HepG2 (cell line): ENCODE measurements around the gene HSD3B1. TPM values are rescaled to one million over a fixed set of nuclear protein-coding genes. Genes with fewer than 3 reads are reported as not detected.

ENCODE experiments used
- AGO1 ChIP-seq: fragments of 200-400 bp; formaldehyde crosslinking; IDR thresholded peaks from 2 replicates; pipeline ENCODE4 v1.6.1; 2017; ENCODE audit warnings: mild to moderate bottlenecking, low read depth, low read length, moderate library complexity; ENCODE audit not compliant: poor library complexity, severe bottlenecking
- BORCS8-MEF2B ChIP-seq: sonication (generic); formaldehyde crosslinking; IDR thresholded peaks from 2 replicates; pipeline ENCODE4 v1.8.0; 2022; ENCODE audit warnings: mild to moderate bottlenecking, missing genetic modification reagents
- CEBPG ChIP-seq: IDR thresholded peaks from 2 replicates; pipeline ENCODE4 v1.6.1; 2016
- DPF2 ChIP-seq: sonication (generic); formaldehyde crosslinking; IDR thresholded peaks from 2 replicates; pipeline ENCODE4 v1.4.0; 2020; ENCODE audit warnings: mild to moderate bottlenecking, low read depth, missing genetic modification reagents, borderline replicate concordance
- ERF ChIP-seq: IDR thresholded peaks from 2 replicates; pipeline ENCODE4 v1.6.1; 2018; ENCODE audit warnings: missing biosample characterization, missing genetic modification reagents
- FOXA3 ChIP-seq: IDR thresholded peaks from 2 replicates; pipeline ENCODE4 v1.6.1; 2016; ENCODE audit warnings: missing genetic modification reagents, missing compliant biosample characterization
- FOXP4 ChIP-seq: sonication (generic); formaldehyde crosslinking; IDR thresholded peaks from 2 replicates; pipeline ENCODE4 v1.4.0; 2020; ENCODE audit warnings: missing genetic modification reagents
- HCFC1 ChIP-seq: fragments of 150-350 bp; IDR thresholded peaks from 2 replicates; pipeline ENCODE4 v1.6.1; 2014; ENCODE audit warnings: low read depth, low read length
- HMG20B ChIP-seq: conservative IDR thresholded peaks from 2 replicates; pipeline ENCODE4 v1.6.1; 2016; ENCODE audit warnings: missing genetic modification reagents, missing compliant biosample characterization
- HNRNPK ChIP-seq: fragments of 200-400 bp; formaldehyde crosslinking; IDR thresholded peaks from 2 replicates; pipeline ENCODE4 v1.6.1; 2018; ENCODE audit warnings: low read length, low read depth, moderate library complexity, mild to moderate bottlenecking; ENCODE audit not compliant: poor library complexity, severe bottlenecking
- HOXA7 ChIP-seq: sonication (generic); formaldehyde crosslinking; IDR thresholded peaks from 2 replicates; pipeline ENCODE4 v1.8.1; 2022; ENCODE audit warnings: mild to moderate bottlenecking, missing genetic modification reagents, moderate library complexity
- MYNN ChIP-seq: sonication (generic); formaldehyde crosslinking; IDR thresholded peaks from 2 replicates; pipeline ENCODE4 v1.4.0; 2020; ENCODE audit warnings: mild to moderate bottlenecking, low read depth, missing genetic modification reagents
- MZF1 ChIP-seq: sonication (generic); formaldehyde crosslinking; IDR thresholded peaks from 2 replicates; pipeline ENCODE4 v1.8.1; 2023; ENCODE audit warnings: mild to moderate bottlenecking, missing genetic modification reagents, borderline replicate concordance
- NCOR1 ChIP-seq: fragments of 200-600 bp; sonication (generic); IDR thresholded peaks from 2 replicates; pipeline ENCODE4 v1.7.0; 2017; ENCODE audit warnings: antibody characterized with exemption, low read length, borderline replicate concordance
- NFYB ChIP-seq: sonication (generic); formaldehyde crosslinking; IDR thresholded peaks from 2 replicates; pipeline ENCODE4 v1.4.0; 2020; ENCODE audit warnings: missing genetic modification reagents
- RFX1 ChIP-seq: fragments of 450-650 bp; IDR thresholded peaks from 2 replicates; pipeline ENCODE4 v1.6.1; 2017
- RORA ChIP-seq: sonication (generic); formaldehyde crosslinking; IDR thresholded peaks from 2 replicates; pipeline ENCODE4 v1.5.0; 2020; ENCODE audit warnings: mild to moderate bottlenecking, missing genetic modification reagents, moderate library complexity
- TGIF2 ChIP-seq: IDR thresholded peaks from 2 replicates; pipeline ENCODE4 v1.6.1; 2016; ENCODE audit warnings: control low read depth, missing compliant biosample characterization
- ZC3H4 ChIP-seq: sonication (generic); formaldehyde crosslinking; IDR thresholded peaks from 2 replicates; pipeline ENCODE4 v1.4.0; 2020; ENCODE audit warnings: missing genetic modification reagents, borderline replicate concordance
- ZFP62 ChIP-seq: sonication (generic); formaldehyde crosslinking; IDR thresholded peaks from 2 replicates; pipeline ENCODE4 v1.4.0; 2020; ENCODE audit warnings: missing genetic modification reagents
- ZNF224 ChIP-seq: sonication (generic); formaldehyde crosslinking; IDR thresholded peaks from 2 replicates; pipeline ENCODE4 v1.5.0; 2020; ENCODE audit warnings: mild to moderate bottlenecking, missing genetic modification reagents
- ZNF30 ChIP-seq: sonication (generic); formaldehyde crosslinking; IDR thresholded peaks from 2 replicates; pipeline ENCODE4 v1.5.0; 2020; ENCODE audit warnings: mild to moderate bottlenecking, missing genetic modification reagents
- ZNF446 ChIP-seq: sonication (generic); formaldehyde crosslinking; IDR thresholded peaks from 2 replicates; pipeline ENCODE4 v1.5.0; 2020; ENCODE audit warnings: mild to moderate bottlenecking, missing genetic modification reagents
- ZNF460 ChIP-seq: sonication (generic); formaldehyde crosslinking; IDR thresholded peaks from 2 replicates; pipeline ENCODE4 v1.5.1; 2020; ENCODE audit warnings: missing genetic modification reagents, mild to moderate bottlenecking, borderline replicate concordance
- ZNF512 ChIP-seq: sonication (generic); formaldehyde crosslinking; IDR thresholded peaks from 2 replicates; pipeline ENCODE4 v1.4.0; 2020; ENCODE audit warnings: mild to moderate bottlenecking, missing genetic modification reagents
- ZNF660 ChIP-seq: sonication (generic); formaldehyde crosslinking; IDR thresholded peaks from 2 replicates; pipeline ENCODE4 v1.5.1; 2020; ENCODE audit warnings: mild to moderate bottlenecking, low read depth, missing genetic modification reagents, borderline replicate concordance
- ZNF776 ChIP-seq: sonication (generic); formaldehyde crosslinking; IDR thresholded peaks from 2 replicates; pipeline ENCODE4 v1.4.0; 2020; ENCODE audit warnings: mild to moderate bottlenecking, missing genetic modification reagents
- ZNF839 ChIP-seq: sonication (generic); formaldehyde crosslinking; IDR thresholded peaks from 2 replicates; pipeline ENCODE4 v1.4.0; 2020; ENCODE audit warnings: missing genetic modification reagents, mild to moderate bottlenecking, borderline replicate concordance
- ZSCAN25 ChIP-seq: sonication (generic); formaldehyde crosslinking; IDR thresholded peaks from 2 replicates; pipeline ENCODE4 v1.8.0; 2022; ENCODE audit warnings: mild to moderate bottlenecking, missing genetic modification reagents
- ZZZ3 ChIP-seq: sonication (generic); formaldehyde crosslinking; IDR thresholded peaks from 2 replicates; pipeline ENCODE4 v1.4.0; 2020; ENCODE audit warnings: missing genetic modification reagents, mild to moderate bottlenecking, borderline replicate concordance
- polyA plus RNA-seq, 8 experiments: library from polyadenylated mRNA; depleted of rRNA in 3 of 8; stranded (reverse) in 7 of 8; unstranded in 1 of 8; fragments of >200 nt; fragmentation: Illumina TruSeq in 4 of 8; extraction: Trizol in 4 of 8; gene quantifications; 2 replicates each; pipeline versions ENCODE4 v1.2.1 to v1.2.3, GENCODE V29; 2011 to 2016; ENCODE audit warnings: low read depth in 4 of 8, missing spikeins in 1 of 8, mixed read lengths in 1 of 8; ENCODE audit not compliant: insufficient read depth in 1 of 8
- total RNA-seq, 5 experiments: library from RNA; depleted of rRNA; stranded (reverse); fragments of >200 nt; fragmentation: Illumina TruSeq; extraction: Trizol; gene quantifications; 2 replicates each; pipeline ENCODE4 v1.2.3, GENCODE V29; 2016; ENCODE audit warnings: low read depth in 1 of 5

HSD3B1 gene
- total and polyA plus RNA-seq, 2 of the 13 experiments (the other 11 are each of a cell fraction or from before 2014, with no cell fraction given), result not detected

DNA sequence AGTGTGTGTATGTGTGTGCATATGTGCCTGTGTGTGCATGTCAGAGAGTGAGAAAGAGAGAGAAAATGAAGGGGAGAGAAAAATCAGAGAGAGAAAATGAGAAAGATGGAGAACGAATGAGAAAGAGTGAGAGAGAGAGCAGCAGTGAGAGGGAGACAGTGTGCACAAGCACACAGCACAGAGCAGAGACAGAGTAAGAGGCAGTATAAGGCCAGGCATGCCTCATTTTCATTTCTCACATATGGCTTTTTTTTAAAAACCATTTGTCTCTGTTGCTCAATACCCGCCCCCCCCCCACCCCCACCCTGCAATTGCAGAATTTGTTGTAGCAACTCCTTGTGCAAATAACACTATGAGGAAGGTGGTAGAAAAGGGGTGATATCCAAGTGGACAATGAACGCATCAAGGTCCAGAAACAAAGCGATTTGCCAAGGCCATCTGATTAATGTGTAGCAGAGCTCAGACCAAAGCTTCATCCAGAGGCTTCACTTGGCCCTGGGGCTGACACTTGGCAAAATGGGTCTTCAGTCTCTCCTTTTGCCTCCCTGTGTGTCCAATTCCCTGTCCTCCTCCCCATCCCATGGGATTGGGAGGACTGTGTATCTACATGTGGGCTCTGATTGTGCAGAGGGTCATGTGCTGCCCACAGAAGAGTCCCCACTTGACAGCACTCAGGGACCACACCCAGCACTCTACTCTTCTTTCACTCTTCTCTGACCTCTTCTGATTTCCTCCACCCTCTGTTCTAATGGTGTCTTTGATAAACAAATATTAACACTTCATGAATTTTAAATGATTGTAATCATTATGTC, 38.9 kb upstream of the HSD3B1 start (continued):
- no peak for TF ChIP-seq ZNF512
- no peak for TF ChIP-seq HOXA7 (CRISPR knock-in tag)
- TF ChIP-seq FOXP4 (CRISPR knock-in tag), result peak; percentile 52; the same call in 1 of the 2 replicates
- no peak for TF ChIP-seq ZFP62 (CRISPR knock-in tag)
- TF ChIP-seq ZNF460, result no peak
- TF ChIP-seq MYNN, result no peak
- no peak for TF ChIP-seq ZNF776 (CRISPR knock-in tag)
- no peak for TF ChIP-seq AGO1
- no peak for TF ChIP-seq BORCS8-MEF2B
- 0 out of 2 replicates have a peak, but pooled peaks have one; percentile 23 for TF ChIP-seq FOXA3 (CRISPR knock-in tag)
- no peak for TF ChIP-seq ZNF30
- no peak for TF ChIP-seq NFYB (CRISPR knock-in tag)
- TF ChIP-seq RFX1, result no peak
- no peak for TF ChIP-seq DPF2 (CRISPR knock-in tag)
- peak; percentile 54; the same call in 1 of the 2 replicates for TF ChIP-seq ZSCAN25 (CRISPR knock-in tag)
- TF ChIP-seq ZNF839, result no peak
- TF ChIP-seq TGIF2 (CRISPR knock-in tag), result no peak
- no peak for TF ChIP-seq MZF1 (CRISPR knock-in tag)
- TF ChIP-seq ZNF660 (CRISPR knock-in tag), result no peak
- no peak for TF ChIP-seq ZC3H4 (CRISPR knock-in tag)
- no peak for TF ChIP-seq RORA (CRISPR knock-in tag)
- TF ChIP-seq NCOR1, result peak; percentile 29; the same call in 1 of the 2 replicates
- TF ChIP-seq HNRNPK, result no peak
- no peak for TF ChIP-seq HCFC1
- TF ChIP-seq HMG20B (CRISPR knock-in tag), result no peak
- no peak for TF ChIP-seq ZNF224 (CRISPR knock-in tag)
- no peak for TF ChIP-seq ZNF446 (CRISPR knock-in tag)
- TF ChIP-seq CEBPG (CRISPR knock-in tag), result peak; percentile 60
- TF ChIP-seq ZZZ3 (CRISPR knock-in tag), result no peak
- no peak for TF ChIP-seq ERF (CRISPR knock-in tag)
